H1 (cell line): ENCODE data around the gene KRAS. TPM values are rescaled to one million over a fixed set of nuclear protein-coding genes. Genes with fewer than 3 reads are reported as not detected.

Experiments
- CTCF ChIA-PET: fragments of 300-600 bp; sonication (Branson Sonifier 250); formaldehyde crosslinking; loops from one replicate; lab custom pipeline; 2021; ENCODE audit not compliant: partially characterized antibody; lab: Charles Lee
- POLR2A ChIA-PET: fragments of 300-600 bp; sonication (Branson Sonifier 250); formaldehyde crosslinking; loops from one replicate; lab custom pipeline; 2021; ENCODE audit warnings: inconsistent platforms; ENCODE audit not compliant: partially characterized antibody; lab: Charles Lee
- DNase-seq, 2 experiments: peaks; one replicate each; pipeline versions ENCODE4 v3.0.0 to v3.0.0-alpha.2; 2010 to 2022; ENCODE audit warnings: low spot score in 2 of 2, low read depth in 1 of 2, mixed read lengths in 1 of 2
- FAIRE-seq: peaks from 2 replicates; lab custom pipeline; 2011; peaks lifted over from hg19 to GRCh38; lab: Jason Lieb, UNC
- H2AFZ ChIP-seq: 2 replicates; pipeline ENCODE4 v1.8.1; 2012; ENCODE audit warnings: low read length, inconsistent platforms
- H2AK5ac ChIP-seq: 2 replicates; pipeline ENCODE4 v1.6.1; 2013; ENCODE audit warnings: low read depth, low read length
- H2BK120ac ChIP-seq: replicated peaks from 2 replicates; pipeline ENCODE3; 2013; ENCODE audit warnings: low read depth, low read length, inconsistent platforms
- H2BK12ac ChIP-seq: 2 replicates; pipeline ENCODE4 v1.6.1; 2013; ENCODE audit warnings: low read depth, low read length
- H2BK15ac ChIP-seq: 2 replicates; pipeline ENCODE4 v1.6.1; 2013; ENCODE audit warnings: low read length
- H2BK20ac ChIP-seq: 2 replicates; pipeline ENCODE4 v1.6.1; 2013; ENCODE audit warnings: low read length
- H2BK5ac ChIP-seq: 2 replicates; pipeline ENCODE4 v1.6.1; 2013; ENCODE audit warnings: low read depth, low read length
- H3K14ac ChIP-seq: 2 replicates; pipeline ENCODE4 v1.6.1; 2013; ENCODE audit warnings: inconsistent platforms; ENCODE audit not compliant: insufficient read length
- H3K18ac ChIP-seq: 2 replicates; pipeline ENCODE4 v1.6.1; 2013; ENCODE audit warnings: low read length; ENCODE audit errors: extremely low read depth
- H3K23ac ChIP-seq: 2 replicates; pipeline ENCODE4 v1.6.1; 2013; ENCODE audit warnings: inconsistent platforms; ENCODE audit not compliant: insufficient read length
- H3K23me2 ChIP-seq: 2 replicates; pipeline ENCODE4 v1.6.1; 2013; ENCODE audit warnings: low read depth, low read length
- H3K27ac ChIP-seq: 2 replicates; pipeline ENCODE4 v1.6.1; 2011; ENCODE audit warnings: low read depth, low read length, inconsistent platforms
- H3K27me3 ChIP-seq, 4 experiments: replicated peaks in 1 of 4; 1 replicate in 1 of 4; 2 replicates in 3 of 4; pipeline versions ENCODE4 v1.6.1 to v1.8.1; 2011 to 2013; ENCODE audit warnings: low read length in 3 of 4, mild to moderate bottlenecking in 3 of 4, inconsistent platforms in 2 of 4, mixed read lengths in 2 of 4, moderate library complexity in 1 of 4; ENCODE audit not compliant: control insufficient read depth in 3 of 4, insufficient read depth in 3 of 4; ENCODE audit errors: extremely low read depth in 1 of 4
- H3K36me3 ChIP-seq, 4 experiments: 2 replicates each; pipeline versions ENCODE4 v1.6.1 to v1.8.1; 2011 to 2013; ENCODE audit warnings: mild to moderate bottlenecking in 4 of 4, low read length in 3 of 4, moderate library complexity in 2 of 4, control low read depth in 1 of 4, inconsistent platforms in 1 of 4; ENCODE audit not compliant: insufficient read depth in 4 of 4, control insufficient read depth in 2 of 4
- H3K4ac ChIP-seq: replicated peaks from 2 replicates; pipeline ENCODE3; 2013; ENCODE audit warnings: low read length, low read depth, mixed read lengths, inconsistent platforms; ENCODE audit not compliant: insufficient read length
- H3K4me1 ChIP-seq, 4 experiments: replicated peaks in 1 of 4; 1 replicate in 1 of 4; 2 replicates in 3 of 4; pipeline versions ENCODE4 v1.6.1 to v1.8.1; 2011 to 2013; ENCODE audit warnings: low read length in 3 of 4, inconsistent platforms in 2 of 4, mixed read lengths in 1 of 4; ENCODE audit not compliant: insufficient read depth in 4 of 4, control insufficient read depth in 3 of 4
- H3K4me2 ChIP-seq, 2 experiments: 2 replicates each; pipeline versions ENCODE4 v1.6.1 to v1.8.1; 2011 to 2013; ENCODE audit warnings: low read depth in 2 of 2, low read length in 2 of 2, control low read depth in 1 of 2, inconsistent platforms in 1 of 2, mild to moderate bottlenecking in 1 of 2; ENCODE audit not compliant: insufficient read depth in 1 of 2
- H3K4me3 ChIP-seq, 4 experiments: fragments of 200-600, 300-600 bp in 1 of 4; sonication (generic), shearing (Covaris generic), sonication (Bioruptor Twin) in 1 of 4; 2 replicates each; pipeline versions ENCODE4 v1.5.1 to v1.8.1; 2011 to 2016; ENCODE audit warnings: low read length in 4 of 4, low read depth in 3 of 4, control low read depth in 2 of 4, inconsistent platforms in 2 of 4, mild to moderate bottlenecking in 2 of 4, mixed read lengths in 1 of 4, moderate library complexity in 1 of 4; ENCODE audit not compliant: insufficient read depth in 2 of 4; ENCODE audit errors: extremely low read depth in 1 of 4
- H3K56ac ChIP-seq: replicated peaks from 2 replicates; pipeline ENCODE3; 2013; ENCODE audit warnings: low read depth, mild to moderate bottlenecking, mixed read lengths, low read length, inconsistent platforms; ENCODE audit not compliant: insufficient read length
- H3K79me1 ChIP-seq: 2 replicates; pipeline ENCODE4 v1.6.1; 2013; ENCODE audit warnings: low read depth, low read length, control low read depth
- H3K79me2 ChIP-seq, 2 experiments: 2 replicates each; pipeline versions ENCODE4 v1.6.1 to v1.8.1; 2012 to 2013; ENCODE audit warnings: low read length in 2 of 2, mild to moderate bottlenecking in 2 of 2, inconsistent platforms in 1 of 2; ENCODE audit not compliant: insufficient read depth in 2 of 2, control insufficient read depth in 1 of 2
- H3K9ac ChIP-seq, 4 experiments: replicated peaks in 1 of 4; 1 replicate in 1 of 4; 2 replicates in 3 of 4; pipeline versions ENCODE4 v1.6.1 to v1.8.1; 2011 to 2013; ENCODE audit warnings: low read depth in 3 of 4, low read length in 3 of 4, control low read depth in 2 of 4, mild to moderate bottlenecking in 2 of 4, moderate library complexity in 2 of 4, inconsistent platforms in 1 of 4; ENCODE audit errors: extremely low read depth in 1 of 4
- H3K9me3 ChIP-seq, 2 experiments: 2 replicates each; pipeline versions ENCODE4 v1.6.1 to v1.8.1; 2012 to 2013; ENCODE audit warnings: mild to moderate bottlenecking in 2 of 2, moderate library complexity in 2 of 2, control low read depth in 1 of 2, inconsistent platforms in 1 of 2, low read depth in 1 of 2, low read length in 1 of 2, mixed read lengths in 1 of 2; ENCODE audit not compliant: insufficient read depth in 2 of 2
- H4K20me1 ChIP-seq, 2 experiments: replicated peaks in 1 of 2; 2 replicates each; pipeline versions ENCODE3 to v1.8.1; 2011 to 2013; ENCODE audit warnings: inconsistent platforms in 2 of 2, low read length in 2 of 2, mild to moderate bottlenecking in 1 of 2; ENCODE audit not compliant: insufficient read depth in 2 of 2, control insufficient read depth in 1 of 2
- H4K5ac ChIP-seq: 2 replicates; pipeline ENCODE4 v1.6.1; 2013; ENCODE audit warnings: low read length, low read depth, mixed read lengths, inconsistent platforms; ENCODE audit not compliant: insufficient read length
- H4K8ac ChIP-seq: 2 replicates; pipeline ENCODE4 v1.8.0; 2013; ENCODE audit warnings: mild to moderate bottlenecking, moderate library complexity, low read length, inconsistent platforms; ENCODE audit not compliant: insufficient read depth; ENCODE audit errors: extremely low read depth
- H4K91ac ChIP-seq: replicated peaks from 2 replicates; pipeline ENCODE3; 2013; ENCODE audit warnings: low read length, mixed read lengths, inconsistent platforms; ENCODE audit not compliant: insufficient read length
- CTCF ChIP-seq, 3 experiments: IDR thresholded peaks; 1 replicate in 2 of 3; 2 replicates in 1 of 3; pipeline versions ENCODE4 v1.5.1 to v1.6.1; 2011; ENCODE audit warnings: low read length in 3 of 3, mild to moderate bottlenecking in 3 of 3, inconsistent platforms in 2 of 3, low read depth in 1 of 3, moderate library complexity in 1 of 3; ENCODE audit not compliant: insufficient read depth in 1 of 3; ENCODE audit errors: control extremely low read depth in 1 of 3
- RBBP5 ChIP-seq: IDR thresholded peaks from 2 replicates; pipeline ENCODE4 v1.7.1; 2012; ENCODE audit warnings: low read depth, mild to moderate bottlenecking, inconsistent platforms, low read length, moderate library complexity, borderline replicate concordance
- SUZ12 ChIP-seq: fragments of 200-600 bp; sonication (generic); IDR thresholded peaks from 2 replicates; pipeline ENCODE4 v1.6.1; 2012; ENCODE audit warnings: mild to moderate bottlenecking, inconsistent platforms, low read length, moderate library complexity, mixed read lengths
- USF2 ChIP-seq: IDR thresholded peaks from 2 replicates; pipeline ENCODE4 v1.6.1; 2011; ENCODE audit warnings: low read length, improper control_type of control experiment
- WGBS, 2 experiments: shearing (Covaris generic) in 1 of 2; methylation state at CpG; one replicate each; pipeline versions ENCODE4 v1.1.6 to v1.1.7; 2013 to 2015; ENCODE audit warnings: low lambda C conversion rate in 2 of 2, mixed read lengths in 2 of 2, inconsistent platforms in 1 of 2, low coverage in 1 of 2, missing lambda C conversion rate in 1 of 2; ENCODE audit not compliant: insufficient replicate concordance in 2 of 2, insufficient coverage in 1 of 2, insufficient read length in 1 of 2; ENCODE audit errors: extremely low coverage in 1 of 2, missing lambda C conversion rate in 1 of 2; 5-methylcytosine and 5-hydroxymethylcytosine counted together
- polyA plus RNA-seq, 7 experiments: library from polyadenylated mRNA; depleted of rRNA in 3 of 7; stranded (reverse) in 5 of 7; unstranded in 2 of 7; fragments of >200 nt in 5 of 7; fragments of 200-250 nt in 2 of 7; gene quantifications; 1 replicate in 5 of 7; 2 replicates in 1 of 7; 4 replicates in 1 of 7; pipeline versions ENCODE4 v1.2.1 to v1.2.3, GENCODE V29; 2011 to 2013; ENCODE audit warnings: missing spikeins in 2 of 7, mixed read lengths in 2 of 7
- total RNA-seq: library from RNA; stranded (reverse); fragmentation: NEBNext Ultra II Directional; extraction: Animal tissue kit (Norgen Biotek cat#: 25700); gene quantifications from 2 replicates; pipeline ENCODE4 v1.2.1, GENCODE V29; 2021

KRAS gene
- total and polyA plus RNA-seq, 2 of the 8 experiments (the other 6 are each of a cell fraction or from before 2014, with no cell fraction given) = 24.8 to 64.6 TPM

- DNase-seq = no peak
- no peak overlapping the region for H3K56ac ChIP-seq
- CTCF ChIA-PET = interaction anchor here (1.5 kb wide), 1 partner anchor 34 kb away, joined by 5 read pairs; no protein-coding TSS in a partner anchor
These were observed 43.3 kb downstream of the KRAS start for GRCh38 chr12:25207411-25207810.

More at GRCh38 chr12:25207411-25207810, 43.3 kb downstream of the KRAS start:
- Histone ChIP-seq H3K27me3 (no peaks in the 10 kb centered on the region), H2BK20ac (no peak overlapping the region), H3K27ac (no peak overlapping the region), H3K4me1 (no peaks in the 10 kb centered on the region), H2BK5ac (no peak overlapping the region)
- no peak for TF ChIP-seq CTCF (IDR thresholded peaks at IDR 0.05; ENCODE audit: control extremely low read depth in 1 of 3, insufficient read depth in 1 of 3, low read depth in 1 of 3, low read length in 3 of 3)
- TF ChIP-seq RBBP5 = no peak
- TF ChIP-seq SUZ12 = no peak
- no peak for TF ChIP-seq USF2
- TF ChIP-seq, all 59 proteins: peak for 0
- Histone ChIP-seq H3K23me2 (no peaks in the 10 kb centered on the region), H2BK12ac (no peak overlapping the region), H3K4ac (no peak overlapping the region), H4K91ac (no peak overlapping the region), H3K4me2 (no peak overlapping the region), H3K36me3 (peaks cover 2 to 31% (median 5%) of the 10 kb centered on the region in 4 experiments; a peak in 4 of 8 replicates), H3K23ac (no peak overlapping the region), H2AFZ (no peak overlapping the region), H2BK15ac (no peak overlapping the region), H3K79me1 (no peaks in the 10 kb centered on the region), H3K79me2 (no peaks in the 10 kb centered on the region), H3K18ac (no peak overlapping the region), H3K9ac (no peak overlapping the region), H3K4me3 (no peak overlapping the region), H2BK120ac (no peak overlapping the region), H4K20me1 (peaks cover under 1 to 2% of the 10 kb centered on the region in 2 experiments), H2AK5ac (no peak overlapping the region), H3K14ac (no peak overlapping the region), H4K5ac (no peak overlapping the region), H3K9me3 (no peaks in the 10 kb centered on the region), H4K8ac (no peak overlapping the region)
- 85% methylated on average over 6 of the region's 6 CpGs; no CpG with 5 or more reads in 1 of the 2 experiments for whole genome bisulfite sequencing, 2 experiments
- POLR2A ChIA-PET = interaction anchor here (0.9 kb wide), 1 partner anchor 13 kb away, joined by 3 read pairs; the partner anchor contains the start of gene DNAI7
- no peak for FAIRE-seq
